Mesendoderm (in vitro differentiated cells): ENCODE data around the gene LSR.

ENCODE experiments used
- DNase-seq: peaks from one replicate; pipeline ENCODE4 v3.0.0; 2013
- H2AK5ac ChIP-seq: 2 replicates; pipeline ENCODE4 v1.6.1; 2013; ENCODE audit warnings: low read length, inconsistent platforms
- H2BK120ac ChIP-seq: 2 replicates; pipeline ENCODE4 v1.6.1; 2013; ENCODE audit warnings: low read depth, mild to moderate bottlenecking, low read length, moderate library complexity, mixed read lengths
- H2BK15ac ChIP-seq: replicated peaks from 2 replicates; pipeline ENCODE4 v1.6.1; 2013; ENCODE audit warnings: low read depth, mild to moderate bottlenecking, moderate library complexity
- H2BK5ac ChIP-seq: 2 replicates; pipeline ENCODE4 v1.6.1; 2013; ENCODE audit warnings: low read length, inconsistent platforms
- H3K18ac ChIP-seq: 2 replicates; pipeline ENCODE4 v1.6.1; 2013; ENCODE audit warnings: mild to moderate bottlenecking, low read length, mixed read lengths
- H3K23ac ChIP-seq: one replicate; pipeline ENCODE4 v1.6.1; 2013; ENCODE audit warnings: low read length
- H3K27ac ChIP-seq: 2 replicates; pipeline ENCODE4 v1.5.1; 2013; ENCODE audit warnings: low read depth, mild to moderate bottlenecking, inconsistent platforms, low read length, moderate library complexity
- H3K27me3 ChIP-seq: 2 replicates; pipeline ENCODE4 v1.6.1; 2013; ENCODE audit warnings: low read length, control low read depth, mild to moderate bottlenecking, inconsistent platforms; ENCODE audit not compliant: insufficient read depth, poor library complexity
- H3K36me3 ChIP-seq: 2 replicates; pipeline ENCODE4 v1.6.1; 2013; ENCODE audit warnings: low read length, inconsistent platforms; ENCODE audit not compliant: control insufficient read depth, insufficient read depth
- H3K4ac ChIP-seq: one replicate; pipeline ENCODE4 v1.6.1; 2013; ENCODE audit warnings: low read depth, mild to moderate bottlenecking, low read length, moderate library complexity
- H3K4me1 ChIP-seq: 2 replicates; pipeline ENCODE4 v1.6.1; 2013; ENCODE audit warnings: low read depth, low read length, inconsistent platforms; ENCODE audit not compliant: control insufficient read depth
- H3K4me2 ChIP-seq: 2 replicates; pipeline ENCODE4 v1.6.1; 2013; ENCODE audit warnings: low read length
- H3K4me3 ChIP-seq: 2 replicates; pipeline ENCODE4 v1.5.1; 2013; ENCODE audit warnings: mild to moderate bottlenecking, low read length
- H3K56ac ChIP-seq: one replicate; pipeline ENCODE4 v1.6.1; 2013; ENCODE audit warnings: low read length
- H3K79me1 ChIP-seq: 2 replicates; pipeline ENCODE4 v1.6.1; 2013; ENCODE audit warnings: low read length, inconsistent platforms
- H3K79me2 ChIP-seq: 2 replicates; pipeline ENCODE4 v1.6.1; 2013; ENCODE audit warnings: mild to moderate bottlenecking, low read length; ENCODE audit not compliant: control insufficient read depth, insufficient read depth
- H3K9ac ChIP-seq: 2 replicates; pipeline ENCODE4 v1.6.1; 2013; ENCODE audit warnings: low read length, inconsistent platforms
- H4K5ac ChIP-seq: one replicate; pipeline ENCODE4 v1.6.1; 2013; ENCODE audit warnings: low read length
- H4K8ac ChIP-seq: one replicate; pipeline ENCODE4 v1.6.1; 2013; ENCODE audit warnings: low read depth, mild to moderate bottlenecking, control low read depth, low read length, moderate library complexity
- WGBS: extraction: QIAGEN DNeasy Blood & Tissue Kit; methylation state at CpG from one replicate; pipeline ENCODE4 v1.1.7; 2013; ENCODE audit warnings: low lambda C conversion rate, missing lambda C conversion rate; ENCODE audit not compliant: insufficient coverage; ENCODE audit errors: extremely low coverage; 5-methylcytosine and 5-hydroxymethylcytosine counted together

Gene LSR

DNA sequence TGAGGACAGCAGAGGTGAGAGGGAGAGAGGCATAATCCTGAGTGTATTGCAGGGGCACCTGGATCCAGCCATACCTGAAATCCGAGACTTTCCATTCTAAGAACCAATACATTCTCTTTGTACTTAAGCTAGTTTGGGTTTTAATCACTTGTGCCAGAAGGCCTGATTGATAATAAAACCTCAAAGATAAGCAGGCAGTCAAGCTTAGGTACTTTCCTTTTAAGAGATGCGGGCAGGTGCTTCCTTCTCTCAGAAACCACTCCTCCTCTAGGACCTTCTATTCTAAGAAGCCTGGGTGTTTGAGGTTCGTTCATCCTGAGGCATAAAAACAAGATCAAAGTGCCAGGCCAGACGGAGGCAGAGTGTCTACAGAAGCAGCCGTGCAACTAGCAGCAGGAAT, 42.4 kb upstream of the LSR start:
- Histone ChIP-seq H3K4me3 (no peak overlapping the region), H3K4me1 (peaks cover 8% of the 10 kb centered on the region), H2BK15ac (no peak overlapping the region), H3K27me3 (no peaks in the 10 kb centered on the region), H3K23ac (no peak overlapping the region), H3K56ac (no peak overlapping the region), H4K8ac (no peak overlapping the region), H3K79me1 (no peaks in the 10 kb centered on the region), H3K4ac (no peak overlapping the region), H3K36me3 (no peaks in the 10 kb centered on the region), H3K9ac (no peak overlapping the region), H2BK120ac (no peak overlapping the region), H2BK5ac (no peak overlapping the region), H3K79me2 (no peaks in the 10 kb centered on the region), H2AK5ac (no peak overlapping the region), H3K27ac (no peak overlapping the region), H3K18ac (no peak overlapping the region), H3K4me2 (no peak overlapping the region), H4K5ac (no peak overlapping the region)
- no CpG with 5 or more reads among the region's 5 CpGs for WGBS
- no peak for DNase-seq

DNA sequence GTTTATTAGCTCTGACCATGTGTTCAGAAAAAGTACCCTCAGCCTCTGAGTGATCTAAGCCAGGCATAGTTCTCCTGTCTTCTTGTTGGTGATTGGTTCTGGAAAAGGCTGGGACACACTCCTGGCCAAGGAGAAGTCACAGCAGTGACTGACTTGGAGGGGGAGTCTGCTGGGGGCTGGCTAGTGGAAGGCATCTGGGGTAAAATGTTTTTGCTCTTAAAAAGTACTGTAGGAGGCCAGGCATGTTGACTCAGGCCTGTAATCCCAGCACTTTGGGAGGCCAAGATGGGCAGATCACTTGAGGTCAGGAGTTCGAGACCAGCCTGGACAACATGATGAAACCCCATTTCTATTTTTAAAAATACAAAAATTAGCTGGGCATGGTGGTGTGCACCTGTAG, 41.9 kb upstream of the LSR start:
- no CpG with 5 or more reads among the region's 1 CpG for WGBS
- H2BK15ac ChIP-seq: no peak overlapping the region
- H3K4ac ChIP-seq: no peak overlapping the region
- no peak overlapping the region for H3K4me2 ChIP-seq
- no peak overlapping the region for H2BK120ac ChIP-seq
- no peak overlapping the region for H4K8ac ChIP-seq
- no peaks in the 10 kb centered on the region for H3K79me1 ChIP-seq
- no peak overlapping the region for H3K27ac ChIP-seq
- no peak overlapping the region for H3K23ac ChIP-seq
- H3K4me3 ChIP-seq: no peak overlapping the region
- peaks cover 8% of the 10 kb centered on the region for H3K4me1 ChIP-seq
- no peak overlapping the region for H3K56ac ChIP-seq
- no peak overlapping the region for H2AK5ac ChIP-seq
- no peak for DNase-seq
- no peak overlapping the region for H2BK5ac ChIP-seq
- no peaks in the 10 kb centered on the region for H3K36me3 ChIP-seq
- no peaks in the 10 kb centered on the region for H3K79me2 ChIP-seq
- H3K27me3 ChIP-seq: no peaks in the 10 kb centered on the region
- no peak overlapping the region for H4K5ac ChIP-seq
- H3K18ac ChIP-seq: no peak overlapping the region
- H3K9ac ChIP-seq: no peak overlapping the region

DNA sequence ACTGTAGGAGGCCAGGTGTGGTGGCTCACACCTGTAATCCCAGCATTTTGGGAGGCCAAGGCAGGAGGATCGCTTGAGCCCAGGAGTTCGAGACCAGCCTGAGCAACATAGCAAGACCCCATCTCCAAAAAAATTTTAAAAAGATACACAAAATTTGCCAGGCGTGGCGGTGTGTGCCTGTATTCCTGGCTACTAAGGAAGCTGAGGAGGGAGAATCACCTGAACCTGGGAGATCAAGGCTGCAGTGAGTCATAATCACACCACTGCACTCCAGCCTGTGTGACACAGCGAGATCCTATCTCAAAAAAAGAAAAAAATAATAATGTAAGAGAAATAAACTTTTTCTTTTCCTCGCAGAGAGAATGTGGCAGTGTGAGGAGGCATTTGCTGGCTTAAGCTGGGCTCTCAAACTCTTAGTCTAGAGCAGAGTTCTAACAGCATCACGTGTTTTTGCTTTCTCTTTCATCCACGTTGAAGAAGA, 41.4 kb upstream of the LSR start:
- no peak overlapping the region for H3K4me3 ChIP-seq
- H3K23ac ChIP-seq: no peak overlapping the region
- peaks cover 8% of the 10 kb centered on the region for H3K4me1 ChIP-seq
- H3K79me1 ChIP-seq: no peaks in the 10 kb centered on the region
- H2BK5ac ChIP-seq: no peak overlapping the region
- no peak overlapping the region for H2AK5ac ChIP-seq
- H2BK15ac ChIP-seq: no peak overlapping the region
- no peak overlapping the region for H2BK120ac ChIP-seq
- no peaks in the 10 kb centered on the region for H3K36me3 ChIP-seq
- H4K5ac ChIP-seq: no peak overlapping the region
- H4K8ac ChIP-seq: no peak overlapping the region
- H3K4me2 ChIP-seq: no peak overlapping the region
- H3K56ac ChIP-seq: no peak overlapping the region
- H3K27me3 ChIP-seq: no peaks in the 10 kb centered on the region
- DNase-seq: no peak
- H3K9ac ChIP-seq: no peak overlapping the region
- H3K4ac ChIP-seq: no peak overlapping the region
- no CpG with 5 or more reads among the region's 8 CpGs for WGBS
- no peak overlapping the region for H3K18ac ChIP-seq
- no peak overlapping the region for H3K27ac ChIP-seq
- H3K79me2 ChIP-seq: no peaks in the 10 kb centered on the region

DNA sequence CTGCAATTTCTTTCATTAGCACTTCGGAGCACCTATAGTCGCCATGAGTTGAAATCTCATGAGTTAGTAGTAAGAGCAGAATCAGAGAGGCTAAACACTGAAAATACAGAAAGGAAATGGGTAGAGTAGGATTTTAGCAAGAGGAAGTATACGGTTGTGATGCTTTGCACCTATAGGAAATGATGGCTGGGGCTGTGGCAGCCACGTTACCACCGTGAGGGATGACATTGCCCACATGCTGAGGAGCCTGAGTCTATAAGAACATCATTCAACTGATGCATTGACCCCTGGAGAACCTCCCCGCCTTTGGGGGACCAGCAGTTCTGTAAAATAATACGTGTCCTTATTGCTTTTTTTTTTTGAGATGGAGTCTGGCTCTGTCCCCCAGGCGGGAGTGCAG, 40.7 kb upstream of the LSR start:
- Histone ChIP-seq H2AK5ac (no peak overlapping the region), H3K4me2 (no peak overlapping the region), H3K9ac (no peak overlapping the region), H2BK120ac (no peak overlapping the region), H3K27ac (no peak overlapping the region), H3K4me3 (no peak overlapping the region), H3K56ac (no peak overlapping the region), H3K79me1 (no peaks in the 10 kb centered on the region), H3K36me3 (no peaks in the 10 kb centered on the region), H4K8ac (no peak overlapping the region), H4K5ac (no peak overlapping the region), H2BK5ac (no peak overlapping the region), H3K4me1 (peaks cover 7% of the 10 kb centered on the region), H2BK15ac (no peak overlapping the region), H3K23ac (no peak overlapping the region), H3K18ac (no peak overlapping the region), H3K4ac (no peak overlapping the region), H3K27me3 (no peaks in the 10 kb centered on the region), H3K79me2 (no peaks in the 10 kb centered on the region)
- DNase-seq: no peak
- no CpG with 5 or more reads among the region's 8 CpGs for WGBS

DNA sequence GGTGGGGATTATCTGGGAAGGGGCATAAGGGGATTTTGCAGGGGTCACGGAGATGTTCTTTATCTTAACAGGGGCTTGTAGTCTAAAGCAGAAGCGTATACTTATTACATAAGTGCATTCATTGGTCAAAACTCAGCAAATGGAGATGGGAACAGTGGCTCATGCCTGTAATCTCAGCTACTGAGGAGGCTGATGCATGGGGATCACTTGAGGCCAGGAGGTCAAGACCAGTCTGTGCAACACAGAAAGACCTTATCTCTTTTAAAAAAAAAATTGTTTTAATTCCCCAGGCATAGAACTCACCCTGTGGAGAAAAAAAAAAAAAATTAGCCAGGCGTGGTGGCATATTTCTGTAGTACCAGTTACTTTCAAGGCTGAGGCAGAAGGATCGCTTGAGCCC, 39.2 kb upstream of the LSR start:
- DNase-seq: no peak
- Histone ChIP-seq H3K4me2 (no peak overlapping the region), H3K36me3 (no peaks in the 10 kb centered on the region), H3K27ac (no peak overlapping the region), H3K9ac (no peak overlapping the region), H3K56ac (no peak overlapping the region), H3K4me3 (no peak overlapping the region), H3K79me1 (no peaks in the 10 kb centered on the region), H3K4me1 (peaks cover 4% of the 10 kb centered on the region), H3K4ac (no peak overlapping the region), H3K18ac (no peak overlapping the region), H3K79me2 (no peaks in the 10 kb centered on the region), H3K27me3 (no peaks in the 10 kb centered on the region), H2BK120ac (no peak overlapping the region), H2BK15ac (no peak overlapping the region), H4K5ac (no peak overlapping the region), H2BK5ac (no peak overlapping the region), H2AK5ac (no peak overlapping the region), H3K23ac (no peak overlapping the region), H4K8ac (no peak overlapping the region)
- WGBS: no CpG with 5 or more reads among the region's 4 CpGs

DNA sequence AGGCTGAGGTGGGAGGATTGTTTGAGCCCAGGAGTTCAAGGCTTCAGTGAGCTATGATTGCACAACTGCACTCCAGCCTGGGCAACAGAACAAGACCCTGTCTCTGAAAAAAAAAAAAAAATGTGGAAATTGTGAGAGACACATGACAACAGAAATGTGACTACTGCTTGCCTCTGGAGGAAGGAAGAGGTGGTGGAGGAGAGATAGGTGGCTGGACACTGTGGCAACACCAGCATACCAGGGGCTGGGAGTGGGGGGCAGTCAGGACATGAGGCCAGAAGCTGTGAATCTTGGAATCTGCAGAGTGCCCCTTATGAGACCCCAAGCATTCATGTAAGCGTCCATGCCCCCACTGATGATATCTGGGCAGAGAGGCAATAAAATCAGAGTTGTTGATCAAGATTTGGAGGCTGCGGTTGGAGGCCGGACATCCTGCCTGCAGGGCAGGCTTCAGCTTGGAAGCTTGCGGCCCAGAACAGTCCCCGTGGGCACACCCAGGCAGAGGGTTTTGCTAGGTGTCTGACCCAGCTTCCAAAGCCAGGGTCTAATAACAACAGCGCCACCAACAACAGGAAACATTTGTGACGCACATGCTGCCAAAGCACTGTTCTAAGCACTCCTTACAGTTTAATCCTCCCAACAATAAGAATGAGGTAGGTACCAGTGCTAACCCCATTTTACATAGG, 37.1 kb upstream of the LSR start:
- no peak overlapping the region for H2AK5ac ChIP-seq
- no peak overlapping the region for H4K5ac ChIP-seq
- no peak overlapping the region for H2BK120ac ChIP-seq
- H3K36me3 ChIP-seq: no peaks in the 10 kb centered on the region
- H2BK15ac ChIP-seq: no peak overlapping the region
- H3K27ac ChIP-seq: no peak overlapping the region
- DNase-seq: no peak
- no peak overlapping the region for H3K56ac ChIP-seq
- H3K9ac ChIP-seq: no peak overlapping the region
- WGBS: no CpG with 5 or more reads among the region's 7 CpGs
- H3K18ac ChIP-seq: no peak overlapping the region
- H3K27me3 ChIP-seq: no peaks in the 10 kb centered on the region
- H3K79me2 ChIP-seq: no peaks in the 10 kb centered on the region
- H3K79me1 ChIP-seq: no peaks in the 10 kb centered on the region
- no peak overlapping the region for H3K23ac ChIP-seq
- H2BK5ac ChIP-seq: no peak overlapping the region
- no peak overlapping the region for H4K8ac ChIP-seq
- no peak overlapping the region for H3K4me2 ChIP-seq
- no peaks in the 10 kb centered on the region for H3K4me1 ChIP-seq
- H3K4me3 ChIP-seq: no peak overlapping the region
- H3K4ac ChIP-seq: no peak overlapping the region
